ENCODE measurements around the gene EPG5. TPM values are rescaled to one million over a fixed set of nuclear protein-coding genes. Genes with fewer than 3 reads are reported as not detected.

Gene EPG5
- total RNA-seq, 1 donor from 2014 or later: 18.9 TPM

Other genes with a start within 250 kb of the EPG5 start
- gene SLC14A1, start 243.1 kb downstream of the EPG5 start, total RNA-seq: 32.8 TPM
- not detected for gene SIGLEC15, start 141.7 kb downstream of the EPG5 start, total RNA-seq
- 2.4 TPM for gene PSTPIP2, start 104.9 kb upstream of the EPG5 start, total RNA-seq
- 1,824 TPM for gene ATP5F1A, start 131.0 kb upstream of the EPG5 start, total RNA-seq
- 5.5 TPM for gene HAUS1, start 137.1 kb upstream of the EPG5 start, total RNA-seq

Data from Right ventricle myocardium superior (tissue), 1 donor.